ENCODE results near the gene THAP7. TPM values are rescaled to one million over a fixed set of nuclear protein-coding genes. Genes with fewer than 3 reads are reported as not detected.

THAP7 gene
- total RNA-seq, 4 donors from 2014 or later: 19.8 to 54.7 (median 29.5) TPM

DNA sequence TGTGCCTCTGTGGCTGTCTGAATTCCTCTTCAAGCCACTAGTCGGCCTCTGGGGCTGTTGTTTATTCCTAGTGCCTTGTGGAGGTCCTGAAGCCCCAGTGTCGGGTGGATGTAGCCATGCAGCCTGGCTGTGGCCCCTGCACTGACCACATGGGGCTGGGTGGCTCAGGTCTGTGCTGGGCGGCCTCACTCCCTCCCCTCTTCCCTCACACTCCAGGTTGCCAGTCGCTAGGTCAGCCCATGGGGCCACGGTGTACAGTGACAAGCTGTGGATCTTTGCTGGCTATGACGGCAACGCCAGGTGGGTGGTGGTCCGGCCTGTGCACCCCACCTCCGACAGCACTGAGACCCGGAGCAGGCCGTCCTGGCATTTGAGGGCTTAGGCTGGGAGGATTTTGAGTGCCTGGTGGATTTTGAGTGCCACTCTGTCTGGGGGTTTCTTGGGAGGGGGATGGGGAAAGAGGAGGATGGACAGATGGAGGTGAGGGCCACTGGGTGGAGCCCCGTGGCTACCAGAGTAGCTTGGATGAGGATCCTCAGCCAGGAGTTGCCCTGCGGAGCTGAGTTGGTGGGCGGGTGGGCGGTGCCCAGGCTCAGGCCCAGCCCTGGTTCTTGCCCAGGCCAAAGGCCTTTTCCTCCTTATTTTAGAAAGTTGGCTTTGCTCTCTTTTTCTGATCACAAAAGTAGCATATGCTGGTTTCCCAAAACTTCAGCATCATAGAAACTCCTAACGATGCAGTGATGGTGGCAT, 13.2 kb downstream of the THAP7 start:
- no peak for TF ChIP-seq POLR2A (IDR thresholded peaks at IDR 0.05)
- TF ChIP-seq, protein P1, sequence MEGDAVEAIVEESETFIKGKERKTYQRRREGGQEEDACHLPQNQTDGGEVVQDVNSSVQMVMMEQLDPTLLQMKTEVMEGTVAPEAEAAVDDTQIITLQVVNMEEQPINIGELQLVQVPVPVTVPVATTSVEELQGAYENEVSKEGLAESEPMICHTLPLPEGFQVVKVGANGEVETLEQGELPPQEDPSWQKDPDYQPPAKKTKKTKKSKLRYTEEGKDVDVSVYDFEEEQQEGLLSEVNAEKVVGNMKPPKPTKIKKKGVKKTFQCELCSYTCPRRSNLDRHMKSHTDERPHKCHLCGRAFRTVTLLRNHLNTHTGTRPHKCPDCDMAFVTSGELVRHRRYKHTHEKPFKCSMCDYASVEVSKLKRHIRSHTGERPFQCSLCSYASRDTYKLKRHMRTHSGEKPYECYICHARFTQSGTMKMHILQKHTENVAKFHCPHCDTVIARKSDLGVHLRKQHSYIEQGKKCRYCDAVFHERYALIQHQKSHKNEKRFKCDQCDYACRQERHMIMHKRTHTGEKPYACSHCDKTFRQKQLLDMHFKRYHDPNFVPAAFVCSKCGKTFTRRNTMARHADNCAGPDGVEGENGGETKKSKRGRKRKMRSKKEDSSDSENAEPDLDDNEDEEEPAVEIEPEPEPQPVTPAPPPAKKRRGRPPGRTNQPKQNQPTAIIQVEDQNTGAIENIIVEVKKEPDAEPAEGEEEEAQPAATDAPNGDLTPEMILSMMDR (IDR thresholded peaks at IDR 0.05): no peak
- Histone ChIP-seq H3K27me3 (no peaks in the 10 kb centered on the region), H3K36me3 (peaks cover 0 to 69% (median 0%) of the 10 kb centered on the region in 3 donors), H3K4me3 (no peak overlapping the region), H3K27ac (no peak overlapping the region), H3K4me1 (peaks cover 0 to 1% (median 0%) of the 10 kb centered on the region in 4 donors), H3K9me3 (no peaks in the 10 kb centered on the region)
- DNase-seq: no peak

GRCh38 chr22:20987375-20987774, 14.5 kb downstream of the THAP7 start:
- no peak for DNase-seq
- peaks cover 0 to 55% (median 0%) of the 10 kb centered on the region in 3 donors for H3K36me3 ChIP-seq
- TF ChIP-seq, protein P1 (IDR thresholded peaks at IDR 0.05): no peak
- no peak for TF ChIP-seq POLR2A (IDR thresholded peaks at IDR 0.05)
- H3K9me3 ChIP-seq: no peaks in the 10 kb centered on the region
- H3K4me1 ChIP-seq: peaks cover 0 to 12% (median 7%) of the 10 kb centered on the region in 4 donors
- H3K27me3 ChIP-seq: no peaks in the 10 kb centered on the region
- no peak overlapping the region for H3K27ac ChIP-seq
- no peak overlapping the region for H3K4me3 ChIP-seq

DNA sequence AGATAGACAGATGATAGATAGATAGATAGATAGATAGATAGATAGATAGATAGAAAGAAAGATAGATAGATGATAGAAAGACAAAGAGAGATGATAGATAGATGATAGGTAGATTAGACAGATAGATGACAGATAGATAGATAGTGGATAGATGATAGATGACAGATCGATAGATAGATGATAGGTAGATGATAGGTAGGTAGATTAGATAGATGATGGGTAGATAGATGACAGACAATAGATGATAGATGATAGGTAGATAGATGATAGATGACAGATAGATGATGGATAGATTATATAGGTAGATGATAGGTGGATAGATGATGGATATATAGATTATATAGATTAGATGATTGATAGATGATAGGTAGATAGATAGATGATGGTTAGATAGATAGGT, 15.6 kb downstream of the THAP7 start:
- no peaks in the 10 kb centered on the region for H3K27me3 ChIP-seq
- peaks cover 0 to 45% (median 0%) of the 10 kb centered on the region in 3 donors for H3K36me3 ChIP-seq
- TF ChIP-seq, protein P1 (IDR thresholded peaks at IDR 0.05): no peak
- TF ChIP-seq POLR2A (IDR thresholded peaks at IDR 0.05): no peak
- H3K4me1 ChIP-seq: peaks cover 0 to 13% (median 10%) of the 10 kb centered on the region in 4 donors
- no peak overlapping the region for H3K4me3 ChIP-seq
- no peaks in the 10 kb centered on the region for H3K9me3 ChIP-seq
- DNase-seq: no peak
- no peak overlapping the region for H3K27ac ChIP-seq

- DNase-seq: no peak
- Histone ChIP-seq H3K4me3 (no peak overlapping the region), H3K27ac (no peak overlapping the region), H3K9me3 (no peaks in the 10 kb centered on the region), H3K27me3 (no peaks in the 10 kb centered on the region), H3K4me1 (peaks cover 0 to 18% (median 16%) of the 10 kb centered on the region in 4 donors), H3K36me3 (peaks cover 0 to 39% (median 0%) of the 10 kb centered on the region in 3 donors)
- TF ChIP-seq POLR2A (IDR thresholded peaks at IDR 0.05): no peak
- TF ChIP-seq, protein P1 (IDR thresholded peaks at IDR 0.05): no peak
Observed at GRCh38 chr22:20985720-20986119, 16.2 kb downstream of the THAP7 start.

GRCh38 chr22:20983081-20983771, 18.7 kb downstream of the THAP7 start:
- TF ChIP-seq, protein P1 (IDR thresholded peaks at IDR 0.05): no peak
- no peak for TF ChIP-seq POLR2A (IDR thresholded peaks at IDR 0.05)
- Histone ChIP-seq H3K27ac (no peak overlapping the region), H3K4me1 (peaks cover 0 to 27% (median 21%) of the 10 kb centered on the region in 4 donors), H3K27me3 (no peaks in the 10 kb centered on the region), H3K4me3 (peak overlapping the region; percentile 57 to 88 (median 80)), H3K9me3 (no peaks in the 10 kb centered on the region), H3K36me3 (peaks cover 0 to 28% (median 0%) of the 10 kb centered on the region in 3 donors)
- DNase-seq: no peak
